NOMO-1 treated with DMSO at 0.1 percent for 48 hours (cell line): ENCODE results near the gene PHACTR3.
"Not testable (repeated sequence)": the region's sequence is repeated elsewhere in the genome, so short reads cannot be mapped to it uniquely, and the experiment has no call there.

Experiments
- DNase-seq: peaks from one replicate; lab custom pipeline; 2025; ENCODE audit not compliant: unreplicated experiment; lab: John Stamatoyannopoulos, UW

The PHACTR3 gene

DNA sequence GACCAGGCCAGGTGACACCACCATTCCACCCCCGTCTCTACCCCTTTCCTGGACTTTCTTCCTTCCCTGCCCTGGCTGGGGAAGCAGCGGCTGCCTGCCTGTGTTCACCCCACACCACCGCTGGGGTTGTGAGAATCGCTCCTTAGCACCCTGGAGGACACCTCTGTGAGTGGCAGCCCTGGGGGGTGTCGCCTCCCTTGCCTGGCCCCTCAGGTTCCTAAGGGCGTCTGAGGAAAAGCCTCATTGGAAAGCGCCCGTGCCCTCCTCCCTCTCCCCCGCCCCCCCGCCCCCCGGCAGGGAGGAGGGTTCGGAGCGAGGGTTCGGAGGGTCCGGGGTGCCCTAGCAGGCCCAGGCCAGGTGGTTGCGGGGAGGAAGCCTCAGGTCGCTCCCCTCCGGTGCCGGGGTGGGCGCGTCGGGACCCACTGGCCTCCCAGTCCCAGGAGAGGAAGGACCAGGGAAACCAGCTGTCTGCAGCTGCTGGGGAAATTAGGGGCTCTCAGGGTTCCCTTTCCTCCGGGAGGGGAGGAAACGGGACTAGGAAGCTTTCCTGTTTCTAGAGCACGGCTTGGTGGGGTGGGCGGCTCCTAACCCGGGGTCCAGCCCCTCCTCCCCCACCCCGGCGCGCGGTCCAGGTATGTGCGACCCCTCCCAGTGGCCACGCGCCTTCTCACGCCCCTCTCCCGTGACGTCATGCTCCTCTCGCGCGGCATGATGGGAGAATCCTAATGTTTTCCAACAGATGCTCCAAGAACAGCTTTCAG lies at the start of gene PHACTR3:
Gene PHACTR3, plus strand, starts transcription at position 760 of the 761 bp plus-strand sequence. CDS start 475 bp downstream, outside the sequence.
- DNase-seq = no peak

DNA sequence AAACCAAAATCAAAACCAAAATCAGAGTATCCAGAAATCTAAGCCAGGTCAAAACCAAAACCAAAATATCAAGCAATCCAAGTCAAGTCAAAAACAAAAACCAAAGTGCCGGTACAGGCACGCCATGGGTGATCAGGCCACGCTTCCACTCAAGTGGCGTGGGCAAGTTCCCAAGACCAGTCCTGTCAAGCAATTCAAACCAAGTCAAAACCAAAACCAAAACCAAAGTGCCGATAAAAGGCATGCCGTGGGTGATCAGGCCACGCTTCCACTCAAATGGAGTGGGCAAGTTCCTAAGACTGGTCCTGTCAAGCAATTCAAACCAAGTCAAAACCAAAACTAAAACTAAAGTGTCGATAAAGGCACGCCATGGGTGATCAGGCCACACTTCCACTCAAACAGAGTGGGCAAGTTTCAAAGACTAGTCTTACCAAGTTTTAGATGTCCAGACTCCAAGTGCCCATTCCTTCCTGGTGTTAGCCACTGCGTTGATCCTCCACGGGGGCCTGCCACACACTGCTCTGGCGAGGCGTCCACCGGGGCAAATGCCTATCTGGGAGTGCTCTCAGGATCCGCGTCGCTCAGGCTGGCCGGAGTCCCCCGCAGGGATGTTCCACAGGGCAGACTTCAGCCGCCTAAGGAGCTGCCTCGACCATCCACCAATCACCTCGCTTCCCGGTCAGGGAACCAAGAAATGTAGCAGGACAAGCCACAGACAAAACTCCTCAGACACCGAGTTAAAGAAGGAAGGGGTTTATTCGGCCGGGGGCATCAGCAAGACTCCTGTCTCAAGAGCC lies 46.4 kb upstream of the PHACTR3 start:
- DNase-seq = not testable (repeated sequence)

DNA sequence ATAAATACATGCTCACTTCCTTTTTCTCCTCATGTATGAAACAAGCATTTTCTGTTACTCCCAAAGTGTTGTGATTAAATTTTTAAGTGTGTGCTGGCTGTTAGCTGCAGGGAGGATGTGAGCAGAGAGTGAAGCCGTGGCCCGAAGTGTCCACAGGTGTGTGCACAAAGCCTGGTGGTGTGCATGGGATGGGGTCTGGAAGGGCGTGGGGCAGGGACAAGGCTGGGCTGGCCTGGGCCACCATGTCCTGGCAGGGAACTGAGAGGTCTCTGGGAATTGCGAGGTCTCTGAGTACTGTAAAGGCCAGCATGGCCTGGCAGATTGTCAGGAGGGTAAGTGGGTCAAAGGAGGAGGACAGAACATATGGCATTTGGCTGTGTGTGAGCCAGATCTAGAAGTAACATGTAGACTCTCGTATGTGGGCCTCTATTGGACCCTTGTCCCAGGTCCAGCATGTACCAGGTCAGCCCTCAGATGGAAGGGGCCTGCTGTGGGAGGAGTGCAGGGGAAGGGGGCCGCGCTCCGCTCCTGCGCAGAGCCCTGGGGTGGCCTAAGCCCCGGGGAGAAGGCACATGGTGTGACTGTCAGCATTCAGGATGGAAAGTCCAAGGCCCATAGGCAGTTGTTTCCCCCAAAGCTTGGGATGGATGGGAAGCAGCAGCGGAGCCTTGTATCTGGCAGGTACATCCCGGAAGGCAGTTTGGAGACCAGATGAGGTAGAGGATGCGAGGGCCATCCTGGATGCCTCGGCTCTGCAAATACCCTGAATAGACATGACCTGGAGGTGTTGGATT lies 45.1 kb upstream of the PHACTR3 start:
- DNase-seq = no peak

DNA sequence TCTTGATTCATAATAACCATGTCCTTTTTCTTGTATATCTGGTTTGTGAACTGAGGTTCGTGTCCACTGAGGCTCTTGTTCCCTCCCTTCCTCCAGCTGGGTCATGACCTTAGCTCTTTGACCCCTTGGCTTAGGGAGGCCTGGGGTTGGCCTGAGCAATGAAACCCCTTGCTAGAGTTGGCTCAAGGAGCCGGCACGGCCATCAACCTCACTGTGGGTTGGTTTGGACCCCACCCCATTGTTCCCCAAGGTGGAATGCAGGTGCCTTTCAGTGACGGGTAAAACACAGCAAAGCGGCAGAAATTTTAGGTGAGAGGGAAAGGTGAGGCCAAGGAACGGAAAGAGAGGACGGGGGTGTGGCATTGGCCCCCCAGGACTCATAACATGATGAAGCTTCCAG lies 44.5 kb upstream of the PHACTR3 start:
- no peak for DNase-seq

DNA sequence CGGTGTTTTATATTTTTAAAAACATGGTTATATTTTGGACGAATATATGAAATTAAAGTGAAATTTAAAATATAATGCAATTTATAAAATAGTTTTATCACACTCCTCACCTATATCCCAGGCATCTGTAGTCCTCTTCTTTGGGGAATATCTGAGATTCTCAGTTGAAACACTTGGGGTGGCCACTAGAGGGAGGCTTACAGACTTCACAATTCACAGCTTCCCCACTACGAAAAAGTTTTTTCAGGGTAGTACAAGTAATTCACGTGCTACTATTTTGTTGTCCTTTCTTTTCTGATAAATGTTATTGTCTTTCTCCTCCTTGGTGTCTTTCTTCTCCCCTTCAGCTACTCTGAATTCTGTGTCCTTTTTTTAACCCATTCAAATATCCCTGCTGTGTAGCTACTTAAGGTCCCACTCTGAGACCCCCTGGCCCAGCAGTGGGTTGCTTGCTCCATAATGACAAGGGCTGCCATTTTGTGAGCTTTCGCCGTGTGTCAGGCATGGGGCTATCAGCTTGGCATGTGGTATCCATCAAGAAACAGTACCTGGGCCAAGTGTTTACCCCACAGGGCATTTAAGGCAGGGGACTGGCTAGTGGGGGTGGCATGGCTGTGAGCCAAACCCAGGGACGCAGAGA lies 43.6 kb upstream of the PHACTR3 start:
- DNase-seq = peak; percentile 49

DNA sequence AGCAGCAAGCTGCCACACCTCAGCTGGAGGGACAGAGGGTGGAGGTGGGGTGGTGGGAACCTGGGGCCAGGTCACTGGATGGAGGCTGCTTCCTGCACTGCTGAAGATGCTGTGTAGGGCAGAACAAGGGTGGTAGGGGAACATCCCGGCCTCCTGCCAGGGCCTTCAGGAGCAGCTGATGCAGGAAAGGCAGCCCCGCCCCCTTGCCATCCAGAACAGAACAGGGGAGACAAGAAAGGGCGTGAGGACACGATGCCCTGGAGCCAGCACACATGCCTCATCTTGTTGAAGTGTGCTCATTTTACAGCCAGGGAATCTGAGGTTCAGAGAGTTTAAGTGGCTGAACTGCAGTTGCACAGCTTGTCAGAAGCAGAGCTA lies 43.1 kb upstream of the PHACTR3 start:
- no peak for DNase-seq

DNA sequence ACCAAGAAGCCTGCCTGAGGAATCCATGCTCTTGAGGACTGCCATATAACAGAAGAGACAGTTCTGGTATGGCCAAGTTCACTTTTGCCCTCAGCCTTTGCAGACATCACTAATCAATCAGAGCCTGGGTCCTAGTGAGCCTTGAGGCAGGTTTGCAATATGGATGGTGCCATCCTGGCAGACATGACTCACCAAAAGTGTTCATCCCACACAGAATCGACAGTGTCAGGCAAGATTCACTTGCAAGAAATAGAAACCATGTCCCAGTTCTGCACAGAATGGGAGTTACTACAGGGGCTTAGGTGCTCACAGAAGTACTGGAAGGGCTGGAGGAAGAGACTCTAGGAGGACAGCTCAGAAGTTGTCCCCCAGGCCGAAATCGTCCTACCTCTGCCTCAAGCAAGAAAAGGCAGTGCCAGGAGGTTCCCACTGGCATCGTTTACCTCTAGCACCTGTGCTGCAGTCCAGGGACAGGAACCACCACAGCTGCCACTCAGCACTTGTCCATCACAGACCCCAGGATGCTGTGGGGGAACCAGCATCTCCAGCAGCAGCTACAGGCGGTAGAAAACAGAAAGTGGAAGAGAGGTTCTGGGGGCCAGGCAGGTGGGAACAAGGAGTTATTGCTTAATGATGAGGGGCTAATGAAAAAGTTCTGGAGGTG lies 42.6 kb upstream of the PHACTR3 start:
- no peak for DNase-seq

DNA sequence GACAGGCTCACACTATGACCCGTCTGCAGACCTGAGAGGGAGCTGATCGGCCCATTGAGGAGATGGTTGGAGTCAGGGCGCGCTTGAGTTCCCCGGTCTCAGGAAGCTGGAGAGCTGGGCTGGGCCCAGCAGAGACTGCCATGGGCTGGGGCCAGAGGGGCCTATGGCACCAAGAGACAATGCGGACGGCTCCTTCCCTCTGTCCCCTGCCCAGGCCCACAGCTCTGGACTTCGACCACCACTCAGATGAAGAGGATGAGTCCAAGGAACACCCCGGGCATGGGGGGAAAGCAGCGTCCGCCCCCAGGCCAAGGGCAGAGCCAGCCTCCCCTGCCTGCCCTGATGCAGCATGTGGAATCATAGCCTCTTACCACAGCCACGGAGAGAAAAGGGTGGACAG lies 40.2 kb upstream of the PHACTR3 start:
- DNase-seq = no peak

DNA sequence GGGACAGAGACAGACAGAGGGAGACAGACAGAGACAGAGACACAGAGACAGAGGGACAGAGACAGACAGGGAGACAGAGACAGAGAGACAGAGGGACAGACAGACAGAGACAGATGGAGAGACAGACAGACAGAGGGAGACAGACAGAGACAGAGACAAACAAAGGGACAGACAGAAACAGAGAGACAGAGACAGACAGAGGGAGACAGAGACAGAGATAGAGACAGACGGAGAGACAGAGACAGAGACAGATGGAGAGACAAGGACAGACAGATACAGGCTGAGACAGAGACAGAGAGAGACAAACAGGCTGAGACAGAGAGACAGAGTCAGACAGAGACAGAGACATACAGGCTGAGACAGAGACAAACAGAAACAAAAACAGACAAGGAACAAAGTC lies 39.4 kb upstream of the PHACTR3 start:
- no peak for DNase-seq

DNA sequence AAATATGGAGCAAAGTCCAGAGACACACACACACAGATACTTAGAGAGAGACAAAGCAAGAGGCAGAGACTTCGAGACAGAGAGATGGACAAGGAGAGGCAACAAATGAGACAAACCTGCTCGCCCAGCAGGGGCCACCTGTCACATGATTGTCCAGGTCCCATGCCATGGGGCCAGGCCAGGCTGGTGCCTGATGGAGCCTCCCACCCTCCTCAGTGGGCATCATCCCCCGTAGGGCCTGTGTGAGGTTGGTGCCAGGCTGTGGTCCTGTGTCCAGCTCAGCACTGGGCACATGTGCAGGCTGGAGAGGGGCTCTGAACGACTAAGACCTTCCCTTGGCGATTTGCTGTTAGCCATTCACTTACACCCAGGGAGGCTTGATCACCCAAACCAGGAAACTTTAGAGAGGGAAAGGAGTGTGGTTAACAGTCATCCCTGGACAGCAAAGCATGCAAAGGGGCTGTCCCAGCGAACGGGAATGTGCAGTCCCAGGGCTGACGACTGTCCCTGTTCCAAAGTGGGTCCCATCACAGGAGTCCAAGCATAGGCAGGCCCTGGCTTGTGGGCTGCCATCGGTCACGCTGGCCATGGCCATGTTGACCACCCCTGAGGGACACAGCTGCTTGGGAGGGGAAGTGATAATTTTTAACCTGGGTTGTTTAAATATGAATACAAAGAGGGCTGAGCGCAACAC lies 38.4 kb upstream of the PHACTR3 start:
- no peak for DNase-seq

DNA sequence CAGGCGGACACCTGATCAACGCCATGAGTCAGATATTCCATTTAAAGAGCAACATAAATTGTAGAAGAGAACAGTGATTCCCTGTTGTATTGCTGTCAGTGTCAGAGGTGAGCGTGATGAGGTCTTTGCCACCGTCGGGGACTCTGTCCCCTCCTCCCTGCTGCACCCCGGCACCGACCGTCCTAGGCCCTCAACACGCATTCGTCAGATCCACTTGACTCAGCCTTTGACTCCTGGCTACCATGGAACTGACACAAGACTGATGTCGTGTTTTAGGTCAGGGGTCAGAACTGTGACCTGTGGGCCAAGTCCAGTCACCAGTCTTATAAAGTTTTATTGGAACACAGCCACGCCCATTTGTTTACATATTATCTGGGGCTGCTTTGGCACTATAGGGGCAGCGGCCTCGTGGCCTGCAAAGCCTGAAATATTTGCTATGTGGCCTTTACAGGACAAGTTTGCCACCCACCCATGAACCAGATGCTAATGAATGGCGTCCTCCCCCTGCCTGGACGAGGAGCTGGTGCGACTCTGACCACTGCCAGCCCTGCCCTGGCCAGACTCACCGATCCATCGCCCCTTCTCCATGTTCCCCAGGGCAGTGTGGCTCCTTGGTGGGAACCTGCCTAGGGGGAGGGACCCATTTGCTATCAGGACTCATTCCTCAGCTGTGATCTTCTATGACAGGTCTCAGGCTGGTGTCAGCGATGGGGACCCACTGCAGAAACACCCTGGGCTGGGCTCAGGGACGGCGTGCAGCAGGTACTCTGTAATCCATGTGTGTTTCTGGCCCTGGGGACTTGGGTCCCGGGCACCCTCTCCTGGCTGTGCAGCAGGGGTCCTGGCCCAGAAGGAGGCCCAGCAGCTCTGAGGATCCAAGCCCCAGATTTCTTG lies 37.5 kb upstream of the PHACTR3 start:
- DNase-seq = no peak

DNA sequence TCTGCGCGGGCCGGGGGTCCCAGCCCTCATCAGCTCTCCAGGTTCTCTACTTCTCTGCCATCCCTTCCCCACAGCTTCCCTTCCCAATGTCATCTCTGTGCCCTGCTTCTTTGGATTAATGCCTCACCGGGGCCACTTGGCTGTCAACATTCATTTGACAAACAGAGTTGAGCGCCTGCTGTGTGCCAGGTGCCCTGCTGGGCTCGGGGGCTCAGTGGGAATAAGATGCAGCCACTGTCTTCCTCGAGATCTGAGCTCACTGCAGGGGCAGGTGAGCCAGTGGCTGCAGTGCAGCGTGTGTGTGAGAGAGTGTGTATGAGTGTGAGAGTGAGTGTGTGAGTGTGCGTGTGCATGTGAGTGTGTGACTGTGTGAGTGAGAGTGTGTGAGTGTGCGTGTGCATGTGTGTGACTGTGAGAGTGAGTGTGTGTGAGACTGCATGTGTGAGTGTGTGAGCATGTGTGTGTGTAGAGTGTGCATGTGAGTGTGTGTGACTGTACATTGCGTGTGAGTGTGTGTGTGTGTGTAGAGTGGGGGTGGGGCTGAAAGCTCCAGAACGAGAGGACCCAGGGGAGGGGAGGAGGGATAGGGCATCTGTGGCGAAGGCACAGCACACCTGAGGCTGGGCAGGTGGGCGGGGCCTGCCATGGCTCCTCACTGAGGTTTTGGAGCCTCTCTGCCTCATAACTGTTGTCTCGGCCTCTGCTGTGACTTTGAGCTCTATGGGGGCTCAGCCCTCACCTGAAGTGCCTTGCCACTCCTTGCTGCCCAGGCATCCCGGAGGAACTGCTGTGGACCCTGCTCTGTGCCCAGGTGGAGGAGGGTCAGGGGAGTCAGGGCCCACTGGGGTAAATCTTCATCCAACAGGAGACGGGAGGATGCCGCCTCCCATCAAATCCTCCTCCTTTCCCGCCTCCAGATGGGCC lies 36.5 kb upstream of the PHACTR3 start:
- DNase-seq = no peak

DNA sequence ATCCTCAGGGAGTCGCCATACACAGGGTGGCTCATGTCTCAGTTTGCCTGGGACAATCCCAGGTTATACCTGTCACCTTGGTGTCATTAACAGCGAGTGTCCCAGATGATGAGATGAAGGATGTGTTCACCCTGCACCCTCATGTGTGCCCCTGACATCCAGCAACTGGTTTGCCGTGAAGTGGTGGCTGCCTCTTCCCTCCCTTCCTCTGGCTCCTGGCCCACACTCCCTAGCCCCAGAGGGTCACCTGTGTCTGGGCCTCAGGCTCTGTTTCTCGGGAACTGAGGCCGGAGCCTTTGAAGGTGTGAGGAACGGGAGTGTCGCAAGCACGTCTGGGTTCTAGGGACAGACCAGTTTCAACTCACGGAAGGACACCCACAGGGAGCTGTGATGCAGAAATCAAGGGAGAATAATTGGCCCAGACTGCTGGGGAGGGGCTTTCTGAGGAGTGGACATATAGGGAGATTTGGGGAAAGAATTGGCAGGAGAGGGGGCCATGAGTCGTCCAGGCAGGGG lies 35.8 kb upstream of the PHACTR3 start:
- no peak for DNase-seq

DNA sequence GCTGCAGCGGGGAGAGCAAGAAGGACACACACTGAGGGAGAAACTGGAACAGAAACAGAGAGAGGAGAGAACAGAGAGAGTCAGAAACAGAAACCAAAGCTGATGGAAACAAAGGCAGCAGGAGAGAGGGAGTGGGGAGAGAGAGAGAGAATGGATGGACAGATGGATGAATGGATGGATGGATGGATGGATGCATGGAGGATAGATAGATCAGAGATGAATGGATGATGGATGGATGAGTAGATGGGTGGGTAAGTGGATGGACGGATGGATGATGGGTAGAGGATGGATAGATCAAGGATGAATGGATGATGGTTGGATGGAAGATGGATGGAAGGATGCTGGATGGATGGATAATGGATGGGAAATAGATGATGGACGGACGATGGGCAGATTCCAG lies 35.0 kb upstream of the PHACTR3 start:
- no peak for DNase-seq

DNA sequence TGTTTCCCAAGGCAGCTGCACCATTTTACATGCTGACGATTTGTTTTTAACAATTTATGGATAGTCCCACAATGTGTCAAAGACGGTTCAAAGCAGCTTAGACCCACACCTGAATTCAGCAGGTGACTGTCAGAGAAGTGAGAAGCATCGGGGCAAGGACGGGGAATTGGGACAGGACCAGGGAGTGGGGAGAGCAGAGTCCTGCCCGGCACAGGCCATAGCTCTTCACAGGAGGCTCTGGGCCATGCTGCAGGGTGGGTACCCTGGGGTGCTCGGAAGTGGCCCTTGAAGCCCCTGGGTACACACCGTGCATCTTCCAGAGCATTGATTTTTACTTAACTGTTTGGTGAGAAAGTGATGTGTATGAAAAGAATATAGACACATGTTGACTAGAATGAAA lies 33.2 kb upstream of the PHACTR3 start:
- no peak for DNase-seq

DNA sequence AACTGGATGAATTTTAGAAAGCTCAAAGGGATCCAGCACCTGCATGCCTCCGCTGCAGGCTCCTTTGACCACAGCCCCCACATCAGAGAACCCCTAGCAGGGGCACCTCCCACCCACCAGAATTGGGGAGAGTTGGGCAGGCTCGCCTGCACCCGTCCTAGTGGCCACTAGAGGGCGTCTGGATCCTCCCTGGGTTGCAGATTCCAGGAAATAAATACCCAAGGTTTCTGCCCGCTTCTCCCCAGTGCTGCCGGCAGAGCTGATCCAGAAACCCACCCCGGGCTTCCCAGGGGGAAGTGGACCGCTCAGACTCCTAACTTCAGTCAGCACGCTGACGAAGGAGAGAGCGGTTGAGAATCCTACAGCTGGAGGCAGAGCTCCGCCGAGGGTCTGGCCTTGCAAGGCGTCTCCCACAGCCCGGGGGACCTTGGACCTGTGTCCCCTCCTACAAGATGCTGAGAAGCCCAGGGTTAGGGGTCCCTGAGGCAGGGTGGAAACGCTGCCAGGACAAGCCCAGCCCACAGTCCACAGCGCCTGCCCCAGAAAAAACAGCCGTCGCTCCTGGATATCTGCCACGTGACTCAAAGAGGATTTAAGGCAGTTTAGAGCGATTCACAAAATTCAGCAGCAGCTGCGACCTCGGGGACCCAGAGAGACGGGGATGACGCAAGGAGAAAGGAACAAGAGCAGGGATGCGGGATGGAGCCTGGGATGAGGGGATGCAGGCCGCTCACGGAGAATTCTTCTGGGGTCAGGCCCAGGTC lies 32.6 kb upstream of the PHACTR3 start:
- peak; percentile 69 for DNase-seq

DNA sequence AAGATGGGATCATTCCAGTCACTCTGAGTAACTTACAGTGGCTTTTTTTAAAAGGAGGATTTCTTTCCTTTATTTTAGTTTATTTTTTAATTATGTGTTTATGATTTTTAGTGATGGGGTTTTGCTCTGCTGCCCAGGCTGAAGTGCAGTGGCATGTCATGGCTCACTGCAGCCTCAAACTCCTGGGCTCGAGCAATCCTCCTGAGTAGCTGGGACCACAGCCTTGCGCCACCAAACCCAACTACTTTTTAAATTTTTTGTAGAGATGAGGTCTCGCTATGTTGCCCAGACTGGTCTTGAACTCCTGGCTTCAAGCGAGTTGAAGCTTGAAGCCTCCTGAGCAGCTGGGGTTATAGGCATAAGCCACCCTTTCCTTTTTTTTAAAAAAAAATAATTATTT lies 31.8 kb upstream of the PHACTR3 start:
- no peak for DNase-seq
